ENCODE data around the gene UGT3A1. TPM values are rescaled to one million over a fixed set of nuclear protein-coding genes. Genes with fewer than 3 reads are reported as not detected.

Gene UGT3A1
- total RNA-seq, 1 experiment from 2014 or later, result 2.1 TPM

DNA sequence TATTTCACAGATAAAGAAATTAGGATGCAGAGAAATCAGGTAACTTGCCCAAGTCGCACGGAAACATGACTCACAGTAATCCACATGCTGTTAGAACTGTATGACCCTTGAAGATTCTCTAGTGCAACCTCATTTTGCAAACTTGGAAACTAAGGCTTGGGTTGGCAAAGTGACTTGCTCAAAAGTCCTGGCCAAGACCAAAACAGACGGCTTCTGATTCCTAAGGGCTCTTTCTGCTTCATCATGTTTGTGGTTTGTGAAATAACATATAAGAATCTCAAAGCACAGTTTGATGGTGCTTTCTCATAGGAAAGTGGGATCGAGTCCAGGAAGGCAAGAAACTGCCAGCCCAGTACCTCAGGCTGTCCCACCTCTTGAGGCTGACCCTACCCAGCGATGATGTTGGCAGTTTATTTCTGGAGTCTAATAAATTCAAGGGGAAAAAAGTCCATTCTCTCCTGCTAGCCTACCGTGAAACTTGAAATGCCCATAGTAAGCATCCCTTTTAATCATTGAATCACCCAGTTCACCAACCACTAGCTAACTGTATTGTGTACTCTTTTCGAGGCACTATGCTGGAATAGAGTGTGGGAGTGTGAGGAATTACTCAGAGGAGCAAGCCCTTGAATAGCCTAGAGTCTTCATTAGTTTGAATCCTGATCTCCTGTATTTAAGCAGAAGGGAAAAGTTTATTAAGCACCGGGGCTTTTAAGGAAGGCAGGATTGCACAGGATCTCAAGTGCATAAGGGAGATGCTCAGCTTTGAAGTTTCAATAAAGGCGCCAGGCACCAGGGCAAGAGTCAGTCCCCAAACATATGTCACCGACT, 66.9 kb downstream of the UGT3A1 start:
- no peak overlapping the region for H3K4me3 Mint-ChIP-seq

GRCh38 chr5:35922468-35922867, 68.7 kb downstream of the UGT3A1 start:
- CTCF ChIA-PET, result no interaction called here
- Mint-ChIP-seq H3K4me1 (peaks cover 10% of the 10 kb centered on the region), H3K27ac (no peak overlapping the region), H3K27me3 (ENCODE audit: low read depth) (peaks cover 73% of the 10 kb centered on the region), H3K4me3 (no peak overlapping the region), H3K36me3 (no peaks in the 10 kb centered on the region), H3K9me3 (peaks cover 19% of the 10 kb centered on the region)
- TF ChIP-seq, protein P1, sequence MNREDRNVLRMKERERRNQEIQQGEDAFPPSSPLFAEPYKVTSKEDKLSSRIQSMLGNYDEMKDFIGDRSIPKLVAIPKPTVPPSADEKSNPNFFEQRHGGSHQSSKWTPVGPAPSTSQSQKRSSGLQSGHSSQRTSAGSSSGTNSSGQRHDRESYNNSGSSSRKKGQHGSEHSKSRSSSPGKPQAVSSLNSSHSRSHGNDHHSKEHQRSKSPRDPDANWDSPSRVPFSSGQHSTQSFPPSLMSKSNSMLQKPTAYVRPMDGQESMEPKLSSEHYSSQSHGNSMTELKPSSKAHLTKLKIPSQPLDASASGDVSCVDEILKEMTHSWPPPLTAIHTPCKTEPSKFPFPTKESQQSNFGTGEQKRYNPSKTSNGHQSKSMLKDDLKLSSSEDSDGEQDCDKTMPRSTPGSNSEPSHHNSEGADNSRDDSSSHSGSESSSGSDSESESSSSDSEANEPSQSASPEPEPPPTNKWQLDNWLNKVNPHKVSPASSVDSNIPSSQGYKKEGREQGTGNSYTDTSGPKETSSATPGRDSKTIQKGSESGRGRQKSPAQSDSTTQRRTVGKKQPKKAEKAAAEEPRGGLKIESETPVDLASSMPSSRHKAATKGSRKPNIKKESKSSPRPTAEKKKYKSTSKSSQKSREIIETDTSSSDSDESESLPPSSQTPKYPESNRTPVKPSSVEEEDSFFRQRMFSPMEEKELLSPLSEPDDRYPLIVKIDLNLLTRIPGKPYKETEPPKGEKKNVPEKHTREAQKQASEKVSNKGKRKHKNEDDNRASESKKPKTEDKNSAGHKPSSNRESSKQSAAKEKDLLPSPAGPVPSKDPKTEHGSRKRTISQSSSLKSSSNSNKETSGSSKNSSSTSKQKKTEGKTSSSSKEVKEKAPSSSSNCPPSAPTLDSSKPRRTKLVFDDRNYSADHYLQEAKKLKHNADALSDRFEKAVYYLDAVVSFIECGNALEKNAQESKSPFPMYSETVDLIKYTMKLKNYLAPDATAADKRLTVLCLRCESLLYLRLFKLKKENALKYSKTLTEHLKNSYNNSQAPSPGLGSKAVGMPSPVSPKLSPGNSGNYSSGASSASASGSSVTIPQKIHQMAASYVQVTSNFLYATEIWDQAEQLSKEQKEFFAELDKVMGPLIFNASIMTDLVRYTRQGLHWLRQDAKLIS (CRISPR knock-in tag; IDR thresholded peaks at IDR 0.05; ENCODE audit: borderline replicate concordance), result no peak
- TF ChIP-seq, protein P2, sequence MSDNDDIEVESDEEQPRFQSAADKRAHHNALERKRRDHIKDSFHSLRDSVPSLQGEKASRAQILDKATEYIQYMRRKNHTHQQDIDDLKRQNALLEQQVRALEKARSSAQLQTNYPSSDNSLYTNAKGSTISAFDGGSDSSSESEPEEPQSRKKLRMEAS (CRISPR knock-in tag; IDR thresholded peaks at IDR 0.05), result no peak
- TF ChIP-seq, protein P3, sequence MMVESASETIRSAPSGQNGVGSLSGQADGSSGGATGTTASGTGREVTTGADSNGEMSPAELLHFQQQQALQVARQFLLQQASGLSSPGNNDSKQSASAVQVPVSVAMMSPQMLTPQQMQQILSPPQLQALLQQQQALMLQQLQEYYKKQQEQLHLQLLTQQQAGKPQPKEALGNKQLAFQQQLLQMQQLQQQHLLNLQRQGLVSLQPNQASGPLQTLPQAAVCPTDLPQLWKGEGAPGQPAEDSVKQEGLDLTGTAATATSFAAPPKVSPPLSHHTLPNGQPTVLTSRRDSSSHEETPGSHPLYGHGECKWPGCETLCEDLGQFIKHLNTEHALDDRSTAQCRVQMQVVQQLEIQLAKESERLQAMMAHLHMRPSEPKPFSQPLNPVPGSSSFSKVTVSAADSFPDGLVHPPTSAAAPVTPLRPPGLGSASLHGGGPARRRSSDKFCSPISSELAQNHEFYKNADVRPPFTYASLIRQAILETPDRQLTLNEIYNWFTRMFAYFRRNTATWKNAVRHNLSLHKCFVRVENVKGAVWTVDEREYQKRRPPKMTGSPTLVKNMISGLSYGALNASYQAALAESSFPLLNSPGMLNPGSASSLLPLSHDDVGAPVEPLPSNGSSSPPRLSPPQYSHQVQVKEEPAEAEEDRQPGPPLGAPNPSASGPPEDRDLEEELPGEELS (CRISPR knock-in tag; IDR thresholded peaks at IDR 0.05), result no peak
- TF ChIP-seq NR3C1 (CRISPR knock-in tag; conservative IDR thresholded peaks at IDR 0.05; ENCODE audit: low read depth) (no peak), RORB (CRISPR knock-in tag; IDR thresholded peaks at IDR 0.05) (no peak), CDX4 (CRISPR knock-in tag; IDR thresholded peaks at IDR 0.05; ENCODE audit: borderline replicate concordance) (no peak), ATF6 (CRISPR knock-in tag; IDR thresholded peaks at IDR 0.05) (no peak), RELA (CRISPR knock-in tag; IDR thresholded peaks at IDR 0.05; ENCODE audit: borderline replicate concordance) (no peak)
- TF ChIP-seq, protein P4, sequence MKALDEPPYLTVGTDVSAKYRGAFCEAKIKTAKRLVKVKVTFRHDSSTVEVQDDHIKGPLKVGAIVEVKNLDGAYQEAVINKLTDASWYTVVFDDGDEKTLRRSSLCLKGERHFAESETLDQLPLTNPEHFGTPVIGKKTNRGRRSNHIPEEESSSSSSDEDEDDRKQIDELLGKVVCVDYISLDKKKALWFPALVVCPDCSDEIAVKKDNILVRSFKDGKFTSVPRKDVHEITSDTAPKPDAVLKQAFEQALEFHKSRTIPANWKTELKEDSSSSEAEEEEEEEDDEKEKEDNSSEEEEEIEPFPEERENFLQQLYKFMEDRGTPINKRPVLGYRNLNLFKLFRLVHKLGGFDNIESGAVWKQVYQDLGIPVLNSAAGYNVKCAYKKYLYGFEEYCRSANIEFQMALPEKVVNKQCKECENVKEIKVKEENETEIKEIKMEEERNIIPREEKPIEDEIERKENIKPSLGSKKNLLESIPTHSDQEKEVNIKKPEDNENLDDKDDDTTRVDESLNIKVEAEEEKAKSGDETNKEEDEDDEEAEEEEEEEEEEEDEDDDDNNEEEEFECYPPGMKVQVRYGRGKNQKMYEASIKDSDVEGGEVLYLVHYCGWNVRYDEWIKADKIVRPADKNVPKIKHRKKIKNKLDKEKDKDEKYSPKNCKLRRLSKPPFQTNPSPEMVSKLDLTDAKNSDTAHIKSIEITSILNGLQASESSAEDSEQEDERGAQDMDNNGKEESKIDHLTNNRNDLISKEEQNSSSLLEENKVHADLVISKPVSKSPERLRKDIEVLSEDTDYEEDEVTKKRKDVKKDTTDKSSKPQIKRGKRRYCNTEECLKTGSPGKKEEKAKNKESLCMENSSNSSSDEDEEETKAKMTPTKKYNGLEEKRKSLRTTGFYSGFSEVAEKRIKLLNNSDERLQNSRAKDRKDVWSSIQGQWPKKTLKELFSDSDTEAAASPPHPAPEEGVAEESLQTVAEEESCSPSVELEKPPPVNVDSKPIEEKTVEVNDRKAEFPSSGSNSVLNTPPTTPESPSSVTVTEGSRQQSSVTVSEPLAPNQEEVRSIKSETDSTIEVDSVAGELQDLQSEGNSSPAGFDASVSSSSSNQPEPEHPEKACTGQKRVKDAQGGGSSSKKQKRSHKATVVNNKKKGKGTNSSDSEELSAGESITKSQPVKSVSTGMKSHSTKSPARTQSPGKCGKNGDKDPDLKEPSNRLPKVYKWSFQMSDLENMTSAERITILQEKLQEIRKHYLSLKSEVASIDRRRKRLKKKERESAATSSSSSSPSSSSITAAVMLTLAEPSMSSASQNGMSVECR (CRISPR knock-in tag; IDR thresholded peaks at IDR 0.05; ENCODE audit: borderline replicate concordance), result no peak
- ATAC-seq (no peak), DNase-seq (ENCODE audit: low spot score) (no peak)
- POLR2A ChIA-PET, result interaction anchor here (0.6 kb wide), 1 partner anchor 501 kb away, joined by 4 read pairs; no protein-coding TSS in a partner anchor

More for the DNA sequence above, 66.9 kb downstream of the UGT3A1 start:
- POLR2A ChIA-PET, result no interaction called here
- CTCF ChIA-PET, result interaction anchor here (0.9 to 2.5 kb wide), 7 partner anchors 14 to 306 kb away, joined by 3 to 15 read pairs (median 4); partner anchors contain the start of genes CAPSL, SPEF2 and UGT3A1
- no peaks in the 10 kb centered on the region for H3K36me3 Mint-ChIP-seq
- ATAC-seq (no peak), DNase-seq (ENCODE audit: low spot score) (no peak)
- TF ChIP-seq ZBTB43 (CRISPR knock-in tag; IDR thresholded peaks at IDR 0.05) (no peak), TEAD1 (CRISPR knock-in tag; IDR thresholded peaks at IDR 0.05) (no peak), ESRRA (CRISPR knock-in tag; IDR thresholded peaks at IDR 0.05; ENCODE audit: borderline replicate concordance) (no peak)
- peaks cover 10% of the 10 kb centered on the region for H3K4me1 Mint-ChIP-seq
- H3K27ac Mint-ChIP-seq, result no peak overlapping the region
- H3K27me3 Mint-ChIP-seq (ENCODE audit: low read depth), result peaks cover 86% of the 10 kb centered on the region
- peaks cover 8% of the 10 kb centered on the region for H3K9me3 Mint-ChIP-seq

Data from WTC11 (cell line).